ENCODE results near the gene PRDM10.

The PRDM10 gene

DNA sequence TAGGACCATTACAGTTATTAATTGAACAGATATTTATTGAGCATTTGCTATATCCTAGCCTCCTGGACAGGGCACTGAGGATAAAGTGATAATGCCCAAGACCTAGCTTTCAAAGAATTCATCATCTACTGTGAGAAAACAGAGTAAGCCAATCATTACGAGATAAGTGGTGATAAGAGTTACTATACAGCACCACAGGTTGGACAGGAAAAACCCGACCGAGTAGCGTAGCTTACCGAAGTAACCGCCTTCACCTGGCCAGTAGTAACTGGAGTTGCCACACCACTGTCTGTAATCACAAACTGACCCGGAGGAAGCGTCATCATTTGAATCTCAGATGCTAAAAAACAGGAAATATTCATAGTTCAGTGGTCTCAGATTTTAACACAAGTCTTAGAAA, 97.2 kb downstream of the PRDM10 start:
- Histone ChIP-seq H3K4me3 (ENCODE audit: low read length) (no peak overlapping the region), H3K9me3 (ENCODE audit: insufficient read depth, low read length) (no peaks in the 10 kb centered on the region), H3K27me3 (ENCODE audit: low read depth, low read length) (no peaks in the 10 kb centered on the region), H2AFZ (ENCODE audit: low read depth, low read length) (no peak overlapping the region), H3K79me2 (ENCODE audit: low read length) (no peaks in the 10 kb centered on the region), H3K36me3 (replicated peaks; ENCODE audit: low read depth, low read length) (peaks cover 3% of the 10 kb centered on the region), H4K20me1 (ENCODE audit: insufficient read depth, low read length) (no peaks in the 10 kb centered on the region), H3K9ac (ENCODE audit: low read length) (no peak overlapping the region), H3K4me1 (ENCODE audit: low read length) (no peaks in the 10 kb centered on the region), H3K27ac (ENCODE audit: low read length) (no peak overlapping the region), H3K4me2 (ENCODE audit: low read length) (no peak overlapping the region)
- TF ChIP-seq, protein P1, sequence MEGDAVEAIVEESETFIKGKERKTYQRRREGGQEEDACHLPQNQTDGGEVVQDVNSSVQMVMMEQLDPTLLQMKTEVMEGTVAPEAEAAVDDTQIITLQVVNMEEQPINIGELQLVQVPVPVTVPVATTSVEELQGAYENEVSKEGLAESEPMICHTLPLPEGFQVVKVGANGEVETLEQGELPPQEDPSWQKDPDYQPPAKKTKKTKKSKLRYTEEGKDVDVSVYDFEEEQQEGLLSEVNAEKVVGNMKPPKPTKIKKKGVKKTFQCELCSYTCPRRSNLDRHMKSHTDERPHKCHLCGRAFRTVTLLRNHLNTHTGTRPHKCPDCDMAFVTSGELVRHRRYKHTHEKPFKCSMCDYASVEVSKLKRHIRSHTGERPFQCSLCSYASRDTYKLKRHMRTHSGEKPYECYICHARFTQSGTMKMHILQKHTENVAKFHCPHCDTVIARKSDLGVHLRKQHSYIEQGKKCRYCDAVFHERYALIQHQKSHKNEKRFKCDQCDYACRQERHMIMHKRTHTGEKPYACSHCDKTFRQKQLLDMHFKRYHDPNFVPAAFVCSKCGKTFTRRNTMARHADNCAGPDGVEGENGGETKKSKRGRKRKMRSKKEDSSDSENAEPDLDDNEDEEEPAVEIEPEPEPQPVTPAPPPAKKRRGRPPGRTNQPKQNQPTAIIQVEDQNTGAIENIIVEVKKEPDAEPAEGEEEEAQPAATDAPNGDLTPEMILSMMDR (IDR thresholded peaks at IDR 0.05; ENCODE audit: low read depth, low read length), result no peak
- no peak for TF ChIP-seq EZH2phosphoT487 (IDR thresholded peaks at IDR 0.05; ENCODE audit: low read depth)

DNA sequence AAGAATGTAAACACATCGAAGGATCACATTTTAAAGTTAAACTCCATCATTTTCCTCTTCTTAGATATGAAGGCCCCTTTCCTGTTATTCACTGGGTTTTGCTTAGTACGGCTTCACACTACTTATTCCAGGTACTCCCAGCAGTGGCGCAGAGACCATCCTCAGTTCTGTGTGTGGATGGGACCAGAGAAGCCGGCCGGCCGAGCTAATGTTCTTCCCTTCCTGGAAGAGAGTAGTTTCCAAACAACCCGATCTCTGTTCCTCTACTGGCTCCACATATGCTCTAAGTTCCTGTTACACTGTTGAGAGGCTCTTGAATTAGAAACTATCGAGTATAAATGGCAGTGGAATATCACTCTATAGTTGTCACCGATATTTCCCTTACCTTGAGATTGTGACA, 106.6 kb downstream of the PRDM10 start:
- peaks cover 26% of the 10 kb centered on the region for H3K79me2 ChIP-seq (ENCODE audit: low read length)
- H2AFZ ChIP-seq (ENCODE audit: low read depth, low read length), result peak overlapping the region; percentile 84; the same call in 1 of the 2 replicates
- H3K4me1 ChIP-seq (ENCODE audit: low read length), result peaks cover 13% of the 10 kb centered on the region
- no peak overlapping the region for H3K27ac ChIP-seq (ENCODE audit: low read length)
- H3K4me2 ChIP-seq (ENCODE audit: low read length), result peak overlapping the region; percentile 72
- TF ChIP-seq, protein P1 (IDR thresholded peaks at IDR 0.05; ENCODE audit: low read depth, low read length), result no peak
- no peak for TF ChIP-seq EZH2phosphoT487 (IDR thresholded peaks at IDR 0.05; ENCODE audit: low read depth)
- no peaks in the 10 kb centered on the region for H3K9me3 ChIP-seq (ENCODE audit: insufficient read depth, low read length)
- no peaks in the 10 kb centered on the region for H3K27me3 ChIP-seq (ENCODE audit: low read depth, low read length)
- H3K36me3 ChIP-seq (replicated peaks; ENCODE audit: low read depth, low read length), result peaks cover 17% of the 10 kb centered on the region
- H4K20me1 ChIP-seq (ENCODE audit: insufficient read depth, low read length), result peaks cover 13% of the 10 kb centered on the region
- peak overlapping the region; percentile 87 for H3K9ac ChIP-seq (ENCODE audit: low read length)
- peak overlapping the region; percentile 96 for H3K4me3 ChIP-seq (ENCODE audit: low read length)

DNA sequence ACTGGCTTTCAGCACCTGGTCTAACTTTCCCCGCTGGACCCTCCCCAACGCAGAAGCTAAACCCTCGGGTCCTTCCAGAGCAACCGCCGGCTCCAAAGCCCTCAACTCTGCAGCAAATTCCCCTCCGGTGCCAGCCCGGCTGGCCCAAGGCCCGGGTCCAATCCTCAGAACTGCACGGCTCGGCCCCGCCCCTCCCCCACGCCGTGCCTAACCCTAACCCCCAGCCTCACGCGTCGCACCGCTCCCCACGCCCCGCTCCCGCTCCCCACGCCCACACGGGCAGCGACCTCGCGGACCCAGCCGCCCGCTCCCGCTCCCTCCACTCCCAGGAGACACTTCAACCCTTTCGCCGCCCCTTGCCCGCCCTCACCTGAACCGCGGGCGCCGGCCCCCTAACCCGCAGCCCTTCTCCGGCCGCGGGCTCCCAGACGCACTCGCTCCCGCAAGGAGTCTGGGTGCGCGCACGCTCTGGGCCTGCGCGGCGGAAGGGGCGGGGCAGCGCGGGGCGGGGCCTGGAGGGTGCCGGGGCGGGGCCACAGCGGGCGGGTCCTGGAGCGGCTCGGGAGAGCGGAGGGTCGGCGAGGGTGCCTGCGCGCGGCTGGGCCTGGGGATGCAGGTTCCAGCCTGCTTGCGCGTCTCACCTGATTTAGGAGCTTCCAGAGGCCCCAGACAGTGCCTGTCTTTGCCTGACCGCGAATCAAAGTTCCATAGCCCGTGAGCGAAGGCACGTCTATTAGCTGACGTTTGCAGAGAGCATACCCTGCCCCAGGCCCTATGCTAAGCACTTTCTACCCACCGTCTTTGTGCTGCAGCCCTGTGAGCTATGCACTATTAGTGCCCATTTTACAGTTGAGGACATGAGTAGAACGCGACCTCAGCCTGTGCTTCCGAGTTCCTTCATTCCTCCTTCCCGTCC, 107.3 kb downstream of the PRDM10 start, which contains the start of gene NFRKB:
TSS of gene NFRKB (minus strand) at position 453 of the 916 bp plus-strand sequence. CDS start 2,729 bp downstream, outside the sequence.
- Histone ChIP-seq H3K27me3 (ENCODE audit: low read depth, low read length) (no peaks in the 10 kb centered on the region), H3K4me1 (ENCODE audit: low read length) (peaks cover 13% of the 10 kb centered on the region), H3K79me2 (ENCODE audit: low read length) (peaks cover 26% of the 10 kb centered on the region), H2AFZ (ENCODE audit: low read depth, low read length) (peak within 1 kb of the TSS; percentile 84), H3K36me3 (replicated peaks; ENCODE audit: low read depth, low read length) (peaks cover 21% of the 10 kb centered on the region), H3K4me2 (ENCODE audit: low read length) (peak within 1 kb of the TSS; percentile 93), H3K4me3 (ENCODE audit: low read length) (peak within 1 kb of the TSS; percentile 96), H3K9ac (ENCODE audit: low read length) (peak within 1 kb of the TSS; percentile 87), H4K20me1 (ENCODE audit: insufficient read depth, low read length) (peaks cover 13% of the 10 kb centered on the region), H3K9me3 (ENCODE audit: insufficient read depth, low read length) (no peaks in the 10 kb centered on the region), H3K27ac (ENCODE audit: low read length) (0 out of 2 replicates have a peak within 1 kb of the TSS, but pooled peaks have one; percentile 11)
- TF ChIP-seq EZH2phosphoT487 (IDR thresholded peaks at IDR 0.05; ENCODE audit: low read depth), result no peak
- TF ChIP-seq, protein P1 (IDR thresholded peaks at IDR 0.05; ENCODE audit: low read depth, low read length), result no peak
